ENCODE data around the gene TMEM219.

DNA sequence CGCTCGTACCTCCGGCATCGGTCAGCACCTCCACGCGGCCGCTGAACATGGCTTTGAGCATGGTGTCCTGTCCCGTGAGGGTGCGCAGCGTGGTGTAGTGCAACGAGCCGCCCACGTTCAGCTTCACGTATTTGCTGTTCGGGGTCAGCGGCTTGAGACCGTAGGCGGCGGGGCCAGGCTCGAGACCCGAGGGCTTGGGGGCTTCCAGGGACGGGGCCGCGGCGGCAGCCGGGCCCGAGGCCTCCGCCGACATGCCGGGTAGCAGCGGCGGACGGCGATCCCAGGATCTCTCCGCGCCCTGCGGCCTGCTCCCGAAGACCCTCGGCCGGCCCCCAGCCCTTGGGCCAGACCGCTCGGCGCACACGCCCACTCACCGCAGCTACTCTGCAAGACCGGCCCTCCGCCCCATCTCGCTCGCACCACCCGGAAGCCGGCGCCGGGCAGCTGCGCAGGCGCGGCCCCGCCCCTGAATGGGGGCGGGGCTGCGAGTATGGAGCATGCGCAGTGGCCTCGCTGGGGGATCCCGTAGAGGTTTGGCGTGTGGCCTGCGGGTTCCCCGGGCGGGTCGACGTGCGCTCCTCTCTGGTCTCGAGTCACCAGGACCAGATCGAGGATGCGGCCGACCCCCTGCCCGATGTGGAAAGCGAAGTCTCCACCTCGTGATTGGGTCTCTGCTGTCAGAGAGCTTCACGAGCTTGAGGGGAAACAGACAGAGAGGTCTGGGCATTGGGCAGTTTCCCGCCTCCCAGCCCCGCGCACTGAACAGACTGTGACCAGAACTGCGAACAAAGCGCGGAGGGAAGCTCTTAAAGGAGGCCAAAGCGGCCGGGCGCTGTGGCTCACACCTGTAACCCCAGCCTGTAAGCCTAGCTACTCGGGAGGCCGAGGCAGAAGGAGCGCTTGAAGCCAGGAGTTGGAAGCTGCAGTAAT, 35.8 kb upstream of the TMEM219 start, which contains the start of gene KCTD13:
- TF ChIP-seq CTCF (IDR thresholded peaks at IDR 0.05) (no peak), POLR2A (IDR thresholded peaks at IDR 0.05) (peak; percentile 81 to 83), EP300 (IDR thresholded peaks at IDR 0.05) (no peak), POLR2AphosphoS5 (IDR thresholded peaks at IDR 0.05) (peak; percentile 91)
